GM19438 (cell line): ENCODE data around the gene SHROOM3.

Experiments
- ATAC-seq: cut with Tn5 transposase; IDR thresholded peaks from one replicate; pipeline ENCODE4 v1.9.1; 2021; ENCODE audit warnings: low read depth; ENCODE audit not compliant: unreplicated experiment

Gene SHROOM3

DNA sequence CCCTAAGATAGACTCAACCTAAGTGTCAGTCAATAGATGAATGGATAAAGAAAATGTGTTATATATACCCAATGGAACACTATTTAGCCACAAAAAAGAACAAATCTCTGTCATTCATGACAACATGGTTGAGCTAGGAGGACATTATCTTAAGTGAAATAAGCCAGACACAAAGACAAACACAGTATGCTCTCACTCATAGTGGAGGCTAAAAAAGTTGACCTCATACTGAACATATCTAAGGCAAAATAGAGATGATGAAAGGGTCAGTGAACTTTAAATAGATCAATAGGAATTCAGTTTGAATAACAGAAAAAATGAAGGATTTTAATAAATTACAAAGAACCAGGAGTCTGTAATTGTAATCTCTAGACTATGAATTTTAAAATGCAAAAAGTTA lies 356.4 kb downstream of the SHROOM3 start:
- no peak for ATAC-seq

DNA sequence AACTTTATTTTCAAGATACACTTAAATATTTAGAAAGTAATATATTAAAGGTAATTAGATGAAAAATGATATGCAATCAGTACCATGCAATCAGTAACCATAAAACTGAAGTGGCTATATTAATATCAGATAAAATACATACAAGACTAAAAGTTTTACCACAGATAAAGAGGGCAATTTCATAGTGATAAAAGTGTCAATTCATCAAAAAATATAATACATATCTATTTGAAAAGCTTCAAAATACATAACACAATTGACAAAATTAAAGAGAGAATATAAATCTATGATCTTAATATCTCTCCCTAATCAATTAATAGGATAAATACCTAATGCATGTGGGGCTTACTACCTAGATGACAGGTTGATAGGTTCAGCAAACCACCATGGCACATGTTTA lies 357.4 kb downstream of the SHROOM3 start:
- no peak for ATAC-seq

- ATAC-seq = no peak
These were observed 360.2 kb downstream of the SHROOM3 start for GRCh38 chr4:76795243-76795642.

- no peak for ATAC-seq
These were observed 364.1 kb downstream of the SHROOM3 start for GRCh38 chr4:76799140-76799539.

DNA sequence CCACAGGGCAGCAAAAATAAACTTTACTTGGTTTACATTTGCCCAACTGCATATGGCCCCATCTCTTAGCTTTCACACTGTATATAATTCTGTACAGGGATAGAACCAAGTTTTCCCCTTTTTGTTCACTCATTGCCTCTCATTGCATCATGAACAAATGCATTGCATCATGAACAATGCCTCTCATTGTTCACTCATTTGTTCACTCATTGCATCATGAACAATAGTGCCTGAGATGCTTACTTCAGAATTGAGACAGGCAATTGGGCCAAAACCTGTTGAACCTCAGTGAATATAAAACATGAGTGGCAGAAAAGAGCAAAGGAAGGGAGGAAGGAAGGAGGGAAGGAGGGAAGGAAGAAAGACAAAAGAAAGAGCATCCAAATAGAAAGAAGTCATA lies 364.7 kb downstream of the SHROOM3 start:
- ATAC-seq = no peak

DNA sequence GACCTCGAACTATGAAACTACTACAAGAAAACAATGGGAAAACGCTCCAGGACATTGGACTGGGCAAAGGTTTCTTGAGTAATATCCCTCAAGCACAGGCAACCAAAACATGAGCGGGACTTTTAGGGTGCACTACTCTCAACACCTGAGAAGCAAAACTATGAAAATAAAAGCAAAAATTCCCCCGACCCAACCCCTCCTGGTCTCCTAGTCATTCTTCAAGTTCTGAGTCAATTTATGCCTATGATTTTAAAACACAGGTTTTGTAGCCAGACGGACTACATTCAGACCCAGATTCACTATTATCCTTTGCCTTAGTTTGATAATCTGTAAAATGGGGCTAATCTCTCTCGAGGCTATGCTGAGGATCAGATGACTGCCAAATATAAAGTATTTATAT lies 365.9 kb downstream of the SHROOM3 start:
- ATAC-seq = no peak

DNA sequence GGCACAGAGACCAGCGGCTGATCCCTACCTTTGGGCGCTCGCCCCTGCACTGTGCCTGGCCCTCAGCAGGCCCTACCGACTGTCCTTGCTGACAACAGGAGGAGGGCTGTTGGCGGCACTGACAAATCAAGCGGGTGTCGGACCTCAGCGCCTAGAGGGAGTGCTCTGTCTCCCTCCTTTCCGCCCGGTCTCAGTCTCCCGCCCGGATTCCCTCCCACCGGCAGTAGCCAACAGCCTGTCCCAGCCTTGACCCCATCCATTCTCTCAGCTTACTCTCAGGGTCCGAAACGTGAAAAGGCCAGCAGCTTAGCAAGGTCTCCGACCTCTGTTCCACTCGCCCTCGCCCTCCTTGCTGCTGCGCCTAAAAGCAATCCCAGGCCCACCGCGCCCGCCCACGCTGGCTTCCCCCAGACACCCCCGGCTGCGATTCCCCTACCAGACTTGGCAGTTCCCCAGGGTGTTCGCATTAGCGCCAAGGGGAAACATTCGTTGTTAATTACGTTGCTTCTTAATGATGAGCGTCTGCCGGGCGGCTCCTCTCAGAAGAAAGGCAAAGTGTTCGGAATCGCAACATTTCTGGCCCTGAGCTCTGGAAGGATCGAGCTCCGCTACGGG lies 366.7 kb downstream of the SHROOM3 start:
- ATAC-seq = no peak

DNA sequence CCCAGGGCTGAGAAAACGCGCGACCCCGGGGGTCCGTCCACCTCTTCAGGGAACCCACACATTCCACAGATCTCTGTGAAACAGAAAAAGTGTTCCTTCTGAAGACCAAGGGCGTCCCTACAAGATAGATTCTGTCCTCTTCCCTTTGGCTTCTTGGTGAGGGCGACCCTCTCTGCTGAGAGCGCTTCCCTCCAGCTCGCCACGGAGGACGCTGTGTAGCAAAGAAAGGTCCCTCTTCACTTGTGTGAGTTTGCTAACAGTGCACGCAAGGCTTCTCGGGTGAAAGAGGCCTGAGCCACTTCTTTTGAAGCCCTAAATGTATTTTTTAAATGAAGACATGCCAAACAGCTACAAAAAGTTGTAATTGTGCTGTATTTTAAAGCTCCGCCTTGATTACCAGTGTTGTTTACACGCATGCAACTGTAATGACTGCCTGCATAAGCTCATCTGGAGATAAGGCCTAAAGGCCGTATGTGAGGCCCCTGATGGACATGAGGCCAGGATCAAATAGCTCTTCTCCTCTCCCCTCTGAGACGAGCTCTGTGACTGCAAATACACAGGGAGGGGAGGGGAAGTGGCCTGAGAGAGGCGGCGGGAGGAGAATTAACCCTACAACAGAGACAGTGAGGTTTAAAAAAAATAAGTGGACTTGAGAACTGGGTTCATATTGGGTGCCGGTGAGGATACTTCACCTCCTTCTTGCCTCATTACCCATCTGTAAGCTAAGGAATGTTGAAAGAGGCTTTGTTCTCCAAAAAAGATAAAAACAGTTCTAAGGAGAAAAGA lies 367.4 kb downstream of the SHROOM3 start:
- no peak for ATAC-seq

DNA sequence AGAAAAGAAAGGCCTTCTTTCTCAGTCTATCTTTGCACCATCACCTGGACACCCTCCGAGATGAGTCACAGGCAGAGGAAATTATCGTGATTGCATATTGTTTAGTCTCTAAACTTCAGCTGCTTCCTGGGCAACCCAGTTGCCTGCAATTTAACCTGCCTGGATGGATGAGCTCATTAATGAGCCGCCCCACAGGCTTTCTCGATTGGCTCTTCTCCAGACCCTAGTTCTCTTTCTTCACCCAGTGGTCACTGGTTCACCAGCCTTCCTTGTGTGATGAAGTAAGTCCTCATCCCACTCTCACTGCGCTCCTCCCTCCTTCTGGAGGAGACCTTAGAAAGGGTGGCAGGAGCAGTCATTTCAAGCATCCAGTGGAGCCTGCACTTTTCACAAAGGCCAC lies 368.5 kb downstream of the SHROOM3 start:
- no peak for ATAC-seq

- no peak for ATAC-seq
These were observed 369.1 kb downstream of the SHROOM3 start for GRCh38 chr4:76804096-76804495.

DNA sequence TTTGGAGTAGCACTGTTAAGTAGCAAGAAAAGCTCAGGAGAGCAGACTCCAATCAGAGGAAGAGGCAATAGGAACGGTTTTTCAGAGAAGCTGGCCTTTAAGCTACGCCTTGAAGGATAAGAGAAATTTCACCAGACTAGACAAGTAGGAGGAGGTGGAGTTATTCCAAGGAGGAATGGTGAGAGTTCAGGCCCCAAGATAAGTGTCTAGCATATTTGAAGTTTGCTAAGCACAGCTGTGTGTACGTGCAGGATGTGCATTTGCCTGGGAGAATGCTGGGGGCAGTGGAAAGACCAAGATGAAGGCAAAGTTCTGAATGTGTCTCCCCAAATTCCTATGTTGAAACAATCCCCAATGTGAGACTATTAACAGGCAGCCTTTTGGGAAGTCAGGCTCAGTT lies 371.3 kb downstream of the SHROOM3 start:
- ATAC-seq = no peak

- no peak for ATAC-seq
These were observed 371.7 kb downstream of the SHROOM3 start for GRCh38 chr4:76806757-76807156.

DNA sequence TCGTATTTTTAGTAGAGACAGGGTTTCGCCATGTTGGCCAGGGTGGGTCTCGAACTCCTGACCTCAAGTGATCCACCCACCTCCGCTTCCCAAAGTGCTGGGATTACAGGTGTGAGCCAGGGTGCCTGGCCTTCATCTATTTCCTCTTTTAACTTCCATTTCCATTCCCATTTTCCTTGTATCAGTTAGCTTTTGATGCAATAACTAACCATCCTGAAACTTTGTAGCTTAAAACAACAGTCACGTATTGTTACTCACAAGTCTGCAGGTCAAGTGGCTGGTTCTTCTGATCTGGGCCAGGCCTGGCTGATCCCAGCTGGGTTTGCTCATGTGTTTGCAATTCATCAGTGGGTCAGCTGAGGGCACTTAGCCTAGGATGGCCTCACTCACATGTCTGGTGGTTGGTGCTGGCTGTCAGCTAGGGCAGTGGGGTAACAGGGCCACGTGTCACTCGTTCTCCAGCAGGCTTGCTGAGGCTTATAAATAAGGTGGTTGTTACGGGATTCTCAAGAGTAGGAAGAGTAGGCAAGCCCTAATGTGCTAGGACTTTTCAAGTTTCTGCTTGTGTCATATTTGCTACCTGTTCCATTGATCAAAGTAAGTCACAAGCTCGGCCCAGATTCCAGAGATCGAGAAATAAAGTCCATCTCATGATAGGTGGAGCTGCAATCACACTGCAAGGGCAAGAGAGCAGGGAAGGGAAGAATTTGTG lies 374.7 kb downstream of the SHROOM3 start:
- ATAC-seq = no peak

- ATAC-seq = no peak
These were observed 376.8 kb downstream of the SHROOM3 start for GRCh38 chr4:76811604-76812412.

GRCh38 chr4:76813070-76813469 lies 378.0 kb downstream of the SHROOM3 start:
- no peak for ATAC-seq

DNA sequence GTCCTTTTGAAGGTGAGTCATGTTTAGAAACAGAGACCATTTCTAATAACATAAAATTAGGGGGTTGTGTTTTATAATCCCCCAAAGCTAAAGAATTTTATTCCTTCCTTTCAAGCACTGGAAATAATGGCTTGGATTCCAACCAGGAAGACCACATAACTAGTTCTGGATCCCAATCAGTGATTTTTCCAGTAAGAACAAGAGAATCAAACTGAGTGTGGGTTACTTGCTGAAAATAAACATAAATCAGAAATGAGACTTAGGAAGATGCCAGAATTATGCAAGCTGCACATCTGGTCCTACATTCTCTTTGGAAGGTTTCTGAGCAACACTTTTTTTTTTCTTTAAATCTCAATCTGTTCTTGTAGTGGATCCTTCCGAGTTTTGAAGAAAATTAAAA lies 386.6 kb downstream of the SHROOM3 start:
- no peak for ATAC-seq

DNA sequence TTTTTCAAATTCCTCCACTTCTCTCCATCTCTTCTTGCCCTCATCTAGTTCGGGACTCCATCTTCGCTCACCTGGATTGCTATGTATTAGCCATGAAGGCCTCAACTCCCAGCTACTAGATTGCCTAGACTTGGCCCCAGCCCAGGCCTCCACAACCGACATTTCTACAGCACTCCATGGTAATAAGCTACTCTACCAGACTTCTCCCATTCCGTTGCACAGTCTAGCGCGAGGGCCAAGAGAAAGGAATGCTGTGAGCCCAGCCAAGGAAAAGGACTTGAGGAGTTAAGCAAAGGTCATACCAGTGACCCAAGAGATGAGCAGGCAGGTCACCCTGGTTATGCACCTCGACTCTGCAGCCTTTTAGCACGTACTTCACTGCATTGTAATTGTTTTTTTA lies 387.3 kb downstream of the SHROOM3 start:
- ATAC-seq = no peak

- ATAC-seq = no peak
These were observed 388.5 kb downstream of the SHROOM3 start for GRCh38 chr4:76823495-76823894.

GRCh38 chr4:76830612-76830963 lies 395.6 kb downstream of the SHROOM3 start:
- no peak for ATAC-seq

- no peak for ATAC-seq
These were observed 396.1 kb downstream of the SHROOM3 start for GRCh38 chr4:76830964-76831703.
